Thyroid gland (tissue), 4 donors: ENCODE measurements around the gene SNCA. TPM values are rescaled to one million over a fixed set of nuclear protein-coding genes. Genes with fewer than 3 reads are reported as not detected.

Experiments
- DNase-seq, 2 donors: peaks; one replicate each; pipeline ENCODE4 v3.0.0-alpha.2; 2019
- H3K27ac ChIP-seq, 3 donors: fragments of 200-600 bp; sonication (generic); 1 replicate in 2 of 3; 2 replicates in 1 of 3; pipeline ENCODE4 v1.5.1; 2016 to 2019; ENCODE audit warnings: mild to moderate bottlenecking in 1 of 3, moderate library complexity in 1 of 3
- H3K27me3 ChIP-seq: fragments of 200-600 bp; sonication (generic); one replicate; pipeline ENCODE4 v1.5.1; 2019
- H3K36me3 ChIP-seq, 2 donors: fragments of 200-600 bp; sonication (generic); one replicate each; pipeline ENCODE4 v1.5.1; 2016 to 2019
- H3K4me1 ChIP-seq, 2 donors: fragments of 200-600 bp; sonication (generic); one replicate each; pipeline ENCODE4 v1.5.1; 2017 to 2019
- H3K4me3 ChIP-seq, 3 donors: fragments of 200-600 bp; sonication (generic); replicated peaks in 1 of 3; 1 replicate in 2 of 3; 2 replicates in 1 of 3; pipeline ENCODE4 v1.5.1; 2016; ENCODE audit warnings: mild to moderate bottlenecking in 1 of 3
- H3K9me3 ChIP-seq: fragments of 200-600 bp; sonication (generic); one replicate; pipeline ENCODE4 v1.5.1; 2017
- CTCF ChIP-seq, 6 experiments: fragments of 200-600 bp in 3 of 6; fragments of 450-650 bp in 3 of 6; sonication (generic) in 3 of 6; IDR thresholded peaks; one replicate each; pipeline ENCODE4 v1.5.1; 2016 to 2019; ENCODE audit warnings: antibody characterized with exemption in 6 of 6, mild to moderate bottlenecking in 2 of 6, inconsistent platforms in 1 of 6, moderate library complexity in 1 of 6
- POLR2A ChIP-seq, 2 donors: fragments of 450-650 bp; IDR thresholded peaks; one replicate each; pipeline ENCODE4 v1.6.1; 2017; ENCODE audit warnings: antibody characterized with exemption in 2 of 2, mild to moderate bottlenecking in 2 of 2, moderate library complexity in 1 of 2
- WGBS, 2 donors: methylation state at CpG; one replicate each; pipeline ENCODE4 v1.1.5; 2017; 5-methylcytosine and 5-hydroxymethylcytosine counted together
- intact Hi-C: fragments of 100-400 bp; cut with DNase I; formaldehyde crosslinking; loops from one replicate; pipeline ENCODE4 v1.15.1; 2023
- total RNA-seq, 4 donors: library from RNA; depleted of rRNA; stranded (reverse); fragments of >200 nt; gene quantifications; one replicate each; pipeline ENCODE4 v1.2.3, GENCODE V29; 2016

SNCA gene
- total RNA-seq, 4 donors from 2014 or later = 5.3 to 22.7 (median 15.0) TPM

- H3K4me1 ChIP-seq = no peaks in the 10 kb centered on the region
- H3K4me3 ChIP-seq = no peak overlapping the region
- no peaks in the 10 kb centered on the region for H3K27me3 ChIP-seq
- no peaks in the 10 kb centered on the region for H3K9me3 ChIP-seq
- no peak overlapping the region for H3K27ac ChIP-seq
- no peaks in the 10 kb centered on the region for H3K36me3 ChIP-seq
- peak in 4 of 6 experiments; percentile 22 to 70 (median 60) for TF ChIP-seq CTCF (IDR thresholded peaks at IDR 0.05)
- TF ChIP-seq POLR2A (IDR thresholded peaks at IDR 0.05) = no peak
- intact Hi-C loops = no loop called here
- no peak for DNase-seq
- 56 to 63% methylated on average over 2 of the region's 2 CpGs for WGBS, 2 donors
These were observed 32.1 kb upstream of the SNCA start for GRCh38 chr4:89868999-89869589.

- H3K36me3 ChIP-seq = no peaks in the 10 kb centered on the region
- TF ChIP-seq CTCF (IDR thresholded peaks at IDR 0.05) (no peak), POLR2A (IDR thresholded peaks at IDR 0.05) (no peak)
- H3K4me3 ChIP-seq = no peak overlapping the region
- no peaks in the 10 kb centered on the region for H3K4me1 ChIP-seq
- no peak overlapping the region for H3K27ac ChIP-seq
- H3K9me3 ChIP-seq = no peaks in the 10 kb centered on the region
- intact Hi-C loops = no loop called here
- no peaks in the 10 kb centered on the region for H3K27me3 ChIP-seq
- DNase-seq = no peak
These were observed 31.3 kb upstream of the SNCA start for GRCh38 chr4:89868276-89868675.

GRCh38 chr4:89863533-89863932, 26.6 kb upstream of the SNCA start:
- WGBS, 2 donors = 76 to 86% methylated on average over 5 of the region's 5 CpGs
- no peaks in the 10 kb centered on the region for H3K9me3 ChIP-seq
- no peaks in the 10 kb centered on the region for H3K27me3 ChIP-seq
- no peaks in the 10 kb centered on the region for H3K36me3 ChIP-seq
- no peak overlapping the region for H3K27ac ChIP-seq
- no peaks in the 10 kb centered on the region for H3K4me1 ChIP-seq
- TF ChIP-seq POLR2A (IDR thresholded peaks at IDR 0.05) (no peak), CTCF (IDR thresholded peaks at IDR 0.05) (no peak)
- intact Hi-C loops = no loop called here
- no peak overlapping the region for H3K4me3 ChIP-seq
- no peak for DNase-seq

GRCh38 chr4:89860971-89861370, 24.0 kb upstream of the SNCA start:
- Histone ChIP-seq H3K4me3 (no peak overlapping the region), H3K4me1 (no peaks in the 10 kb centered on the region), H3K9me3 (no peaks in the 10 kb centered on the region), H3K27me3 (no peaks in the 10 kb centered on the region), H3K36me3 (no peaks in the 10 kb centered on the region), H3K27ac (no peak overlapping the region)
- intact Hi-C loops = no loop called here
- TF ChIP-seq POLR2A (IDR thresholded peaks at IDR 0.05) (no peak), CTCF (IDR thresholded peaks at IDR 0.05) (no peak)
- no peak for DNase-seq
- WGBS, 2 donors = 85 to 94% methylated on average over 5 of the region's 5 CpGs

GRCh38 chr4:89855236-89855635, 18.3 kb upstream of the SNCA start:
- TF ChIP-seq POLR2A (IDR thresholded peaks at IDR 0.05) (no peak), CTCF (IDR thresholded peaks at IDR 0.05) (no peak)
- Histone ChIP-seq H3K4me1 (no peaks in the 10 kb centered on the region), H3K4me3 (no peak overlapping the region), H3K36me3 (no peaks in the 10 kb centered on the region), H3K9me3 (no peaks in the 10 kb centered on the region), H3K27ac (no peak overlapping the region), H3K27me3 (no peaks in the 10 kb centered on the region)
- DNase-seq = no peak
- 85 to 87% methylated on average over 3 of the region's 3 CpGs for WGBS, 2 donors
- intact Hi-C loops = no loop called here
